NCI-H2081 (cell line): ENCODE results near the gene TMEM171.

ENCODE experiments used
- DNase-seq, 2 experiments: peaks; one replicate each; lab custom pipeline; 2025; lab: John Stamatoyannopoulos, UW

The TMEM171 gene

DNA sequence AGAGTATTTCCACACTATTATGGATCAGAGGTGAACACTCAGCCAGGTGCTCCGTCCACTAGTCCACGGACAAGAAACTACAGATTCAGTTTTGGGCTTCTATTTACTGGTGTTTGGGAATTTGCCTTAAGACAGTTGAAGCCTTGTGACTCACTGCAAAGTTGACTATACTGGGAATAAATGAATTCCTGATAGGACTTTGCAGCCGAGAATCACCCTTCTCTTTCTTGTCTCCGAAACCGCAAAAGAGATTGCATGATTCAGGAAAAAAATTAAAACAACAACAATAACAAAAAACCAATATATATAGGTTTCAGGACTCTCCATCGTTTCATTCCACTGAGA lies 716 bp downstream of the TMEM171 start:
- DNase-seq: no peak

DNA sequence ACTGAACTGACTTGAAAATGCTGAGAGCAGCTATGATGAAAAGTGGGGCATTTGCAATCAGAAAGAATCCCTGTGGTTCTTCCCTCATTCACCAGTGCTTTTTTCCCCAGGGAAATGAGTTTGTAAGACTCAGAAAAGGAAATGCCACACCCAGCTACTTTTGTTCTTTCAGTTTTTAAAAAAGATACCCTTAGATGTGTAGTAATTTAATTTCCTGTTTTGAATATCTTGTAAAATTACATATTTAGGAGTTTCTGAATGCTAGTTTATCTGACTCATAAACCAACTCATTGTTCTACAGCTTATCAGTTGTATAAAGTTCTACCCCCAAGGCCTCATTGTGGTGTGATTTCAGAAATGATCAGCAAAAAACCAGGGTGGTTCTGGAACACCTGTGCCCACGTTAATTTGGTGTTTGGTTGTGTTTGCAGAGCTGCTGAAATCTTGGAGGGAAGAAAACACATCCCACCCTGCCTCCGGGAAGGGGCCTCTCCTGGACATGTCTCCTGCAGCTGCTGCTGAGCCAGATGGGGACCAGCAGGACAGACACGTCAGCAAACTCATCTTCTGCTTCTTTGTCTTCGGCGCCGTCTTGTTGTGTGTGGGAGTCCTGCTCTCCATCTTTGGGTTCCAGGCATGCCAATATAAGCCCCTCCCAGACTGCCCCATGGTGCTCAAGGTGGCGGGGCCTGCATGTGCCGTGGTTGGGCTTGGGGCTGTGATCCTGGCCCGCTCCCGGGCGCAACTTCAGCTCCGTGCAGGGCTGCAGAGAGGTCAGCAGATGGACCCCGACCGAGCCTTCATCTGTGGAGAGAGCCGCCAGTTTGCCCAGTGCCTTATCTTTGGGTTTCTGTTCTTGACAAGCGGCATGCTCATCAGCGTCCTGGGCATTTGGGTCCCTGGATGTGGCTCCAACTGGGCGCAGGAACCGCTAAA lies 2.8 kb downstream of the TMEM171 start:
- no peak for DNase-seq

DNA sequence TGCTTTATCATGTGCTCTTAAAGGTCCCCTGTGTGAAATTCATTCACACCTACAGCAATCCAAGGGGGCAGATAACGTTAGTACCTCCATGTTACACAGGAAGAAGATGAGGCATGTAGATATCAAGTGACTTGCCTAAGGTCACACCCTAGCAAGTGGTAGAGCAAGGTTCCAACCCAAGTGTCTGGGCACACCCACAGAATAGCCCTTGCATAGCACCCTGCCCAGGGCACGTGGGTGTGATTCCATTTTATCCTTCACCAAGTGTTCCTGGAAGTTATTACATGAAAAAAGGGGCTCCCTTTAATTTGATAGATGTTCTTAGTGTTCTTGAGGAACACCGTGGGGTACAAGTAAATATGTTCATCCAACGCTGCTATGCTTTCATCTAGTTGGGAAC lies 4.9 kb downstream of the TMEM171 start:
- DNase-seq: no peak

DNA sequence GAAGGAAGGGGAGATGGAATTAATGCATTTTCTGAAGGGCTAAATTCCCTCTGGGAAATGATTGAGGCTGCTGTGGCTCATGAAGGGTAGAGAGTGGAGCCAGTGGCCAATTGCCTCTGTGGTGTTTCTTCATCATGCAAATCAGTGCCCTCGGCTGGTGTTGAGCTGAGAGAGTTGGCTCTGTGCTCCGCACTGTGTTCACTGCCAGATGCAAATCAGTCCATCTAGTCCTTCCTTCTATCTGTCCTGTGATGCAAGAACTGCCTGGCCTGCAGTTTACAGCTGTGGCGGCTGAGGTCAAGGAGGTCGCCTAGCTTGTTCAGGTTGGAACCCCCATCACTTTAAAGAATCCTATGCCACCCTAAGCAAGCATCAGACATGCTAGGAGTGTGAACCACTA lies 6.0 kb downstream of the TMEM171 start:
- DNase-seq: no peak

DNA sequence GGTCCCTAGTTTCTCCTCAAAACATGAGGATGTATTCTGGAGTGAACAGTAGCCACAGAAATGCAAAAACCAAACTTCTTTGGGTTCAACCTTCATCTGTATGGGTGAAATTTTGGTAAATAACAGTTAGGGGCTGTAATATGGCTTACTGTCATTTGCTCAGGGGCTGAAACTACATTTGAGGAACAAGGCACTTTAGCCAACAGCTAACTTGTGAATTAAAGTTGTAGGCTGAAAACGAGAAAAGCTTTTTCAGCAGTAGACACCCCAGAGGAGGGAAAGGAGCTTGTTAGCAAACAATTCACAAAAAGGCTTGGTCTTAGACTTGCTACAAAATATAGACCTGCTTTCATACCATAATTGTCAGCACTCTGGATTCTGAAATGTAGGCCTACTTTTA lies 6.6 kb downstream of the TMEM171 start:
- DNase-seq: no peak

DNA sequence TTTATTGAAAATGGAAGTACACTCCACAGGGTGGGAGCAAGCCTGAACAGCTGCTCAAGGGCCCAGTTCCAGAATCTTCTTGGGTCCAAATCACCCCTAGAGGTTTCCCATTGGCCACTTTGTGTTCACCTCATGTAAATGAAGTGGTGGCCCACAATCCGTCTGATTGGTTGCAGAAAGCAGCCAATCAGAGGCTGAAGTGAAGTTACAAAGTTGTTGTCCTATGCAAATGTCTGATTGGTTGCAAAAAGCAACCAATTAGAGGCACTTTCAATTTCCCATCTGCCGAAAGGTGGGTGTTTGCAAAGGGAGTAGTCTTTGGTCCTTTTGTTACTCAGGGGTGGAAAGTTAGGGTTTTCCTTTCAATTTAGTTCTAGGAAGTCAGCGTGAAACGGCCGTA lies 8.8 kb downstream of the TMEM171 start:
- no peak for DNase-seq

DNA sequence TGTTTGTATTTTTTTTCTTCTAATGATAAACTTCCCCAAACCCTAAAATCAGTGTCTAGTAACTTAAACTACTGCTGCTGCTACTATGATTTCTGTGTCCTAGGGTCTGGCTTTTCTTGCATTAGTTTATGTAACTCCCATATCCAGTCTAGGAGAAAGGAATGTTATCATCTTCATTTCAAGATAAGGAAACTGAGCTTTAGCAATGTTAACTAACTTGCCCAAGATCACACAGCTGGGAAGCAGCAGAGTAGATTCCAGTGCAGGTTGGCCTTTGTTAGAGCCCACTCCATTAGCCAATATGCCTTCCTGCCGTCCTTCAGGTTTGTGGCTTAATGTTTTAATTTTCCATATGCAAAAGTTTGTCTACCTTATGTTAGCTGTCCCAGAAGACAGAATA lies 10.4 kb downstream of the TMEM171 start:
- no peak for DNase-seq

DNA sequence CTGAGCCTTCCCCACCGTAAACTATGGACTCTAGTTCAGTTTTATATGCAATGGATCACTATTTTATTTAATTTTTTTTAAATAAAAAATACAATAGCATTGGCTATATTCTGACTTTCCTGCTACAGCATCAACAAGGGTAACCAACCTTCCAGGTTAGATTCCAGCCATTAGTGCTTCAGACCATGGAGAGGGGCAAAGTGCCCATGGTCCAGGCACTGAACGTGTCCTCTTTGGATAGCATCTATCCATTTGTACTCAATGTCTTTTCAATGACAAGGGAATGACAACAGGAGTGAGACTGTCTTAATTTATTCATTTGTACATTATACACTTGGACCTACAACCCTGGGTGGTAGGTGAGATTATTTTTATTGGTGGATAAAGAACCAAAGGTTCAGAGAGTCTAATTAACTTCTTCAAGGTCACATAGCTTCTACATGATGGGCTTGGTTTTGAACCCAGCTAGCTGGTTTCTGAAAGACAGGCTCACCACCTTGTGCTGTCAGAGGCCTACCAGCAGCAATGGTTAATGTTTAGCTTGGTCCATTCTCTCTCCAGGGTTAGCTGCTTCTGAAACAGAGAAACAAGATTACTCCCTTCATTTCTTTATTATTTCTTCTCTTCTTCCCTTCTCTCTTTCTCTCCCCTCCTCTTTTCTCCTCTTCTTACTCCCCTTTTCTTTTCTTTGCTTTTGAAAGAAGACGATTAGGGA lies 11.5 kb downstream of the TMEM171 start:
- DNase-seq: no peak

DNA sequence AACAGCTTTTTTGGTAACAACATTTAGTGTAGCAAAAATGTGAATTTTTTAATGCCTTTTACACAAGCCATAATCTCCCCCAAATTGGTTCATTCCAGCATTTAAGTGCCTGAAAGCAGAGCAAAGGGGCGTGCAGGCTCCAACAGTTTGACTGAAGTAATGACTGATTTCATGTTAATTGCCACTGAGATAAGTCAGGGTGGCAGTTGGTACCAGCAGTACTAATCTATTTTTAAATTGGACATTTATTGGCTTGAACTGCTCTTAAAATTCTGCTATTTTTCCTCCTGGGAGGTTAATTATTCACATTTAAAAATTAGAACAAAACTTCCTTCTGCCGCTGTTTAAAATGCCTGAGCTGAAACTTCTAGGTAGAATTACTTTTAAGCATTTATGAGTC lies 12.4 kb downstream of the TMEM171 start:
- DNase-seq: no peak

DNA sequence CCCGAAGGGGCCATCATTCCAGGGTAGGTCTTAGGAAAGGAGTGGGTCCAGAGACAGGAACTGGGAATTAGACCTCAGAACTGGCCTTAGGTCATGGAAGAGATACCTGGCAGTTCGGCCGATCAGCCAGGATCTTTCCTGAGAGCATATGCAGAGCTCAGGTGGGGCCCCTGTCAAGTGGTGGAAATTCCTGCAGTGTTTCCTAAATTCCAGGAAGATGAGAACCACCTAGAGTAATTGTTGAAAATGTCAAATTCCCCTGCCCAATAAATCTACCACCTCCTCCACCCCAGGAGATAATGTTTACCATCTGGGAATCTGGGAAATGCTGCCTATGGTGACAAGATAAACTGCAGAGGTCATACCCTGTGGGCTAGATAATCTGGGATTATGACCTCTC lies 14.6 kb downstream of the TMEM171 start:
- DNase-seq: no peak

DNA sequence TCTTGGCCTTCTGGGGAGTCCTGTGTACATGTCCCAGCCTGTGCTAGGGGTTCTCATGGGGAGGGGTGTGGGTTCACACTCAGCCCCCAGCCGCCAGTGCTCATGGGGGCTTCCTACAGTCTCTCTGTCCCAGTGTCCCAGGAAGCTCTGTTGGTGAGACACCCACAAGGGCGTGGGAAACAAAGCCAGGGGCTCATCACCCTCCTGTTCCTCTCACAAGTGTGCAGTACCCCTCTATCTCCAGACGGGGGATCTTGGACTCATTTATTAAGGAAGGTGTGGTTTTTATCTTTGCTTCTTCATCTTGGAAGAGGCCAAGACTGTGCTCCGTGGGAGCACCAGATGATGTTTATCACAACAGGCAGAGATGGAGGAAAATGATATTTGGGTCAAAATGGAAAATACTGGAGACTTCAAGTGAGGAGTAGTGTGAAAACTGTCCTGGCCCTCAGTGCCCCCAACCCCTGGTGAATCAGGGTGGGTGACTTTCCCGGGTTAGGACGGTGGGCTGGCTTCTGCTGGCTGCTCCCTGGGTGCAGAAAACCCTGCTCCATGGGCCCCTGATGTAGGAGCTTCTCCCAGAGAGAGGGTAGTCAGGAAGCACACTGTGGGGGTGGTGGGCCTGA lies 15.2 kb downstream of the TMEM171 start:
- DNase-seq: peak in 1 of 2 experiments; percentile 11

DNA sequence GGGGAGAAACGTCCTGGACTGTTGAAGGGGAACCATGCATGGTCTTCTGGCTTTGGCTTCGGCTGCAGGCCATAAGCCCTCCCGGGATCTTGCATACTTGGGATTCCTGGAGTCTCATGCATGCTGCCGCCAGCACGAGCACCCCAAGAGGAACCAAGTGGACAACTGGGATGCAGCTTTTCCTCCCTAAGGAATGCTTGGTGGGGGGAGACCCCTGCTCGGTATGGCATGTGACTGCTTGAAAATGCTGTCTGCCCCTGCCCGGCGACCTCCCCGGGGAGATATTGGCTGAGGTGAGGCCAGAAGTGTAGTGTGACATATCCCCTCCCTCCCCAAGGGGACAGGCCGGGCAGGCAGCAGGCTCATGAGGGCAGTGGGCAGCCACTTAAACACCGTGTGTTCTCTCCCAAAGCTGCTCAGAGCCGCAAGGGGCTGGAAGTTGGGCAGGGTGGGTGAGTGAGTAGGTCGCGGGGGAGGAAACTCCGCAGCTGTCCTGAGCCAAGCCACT lies 15.7 kb downstream of the TMEM171 start:
- no peak for DNase-seq

DNA sequence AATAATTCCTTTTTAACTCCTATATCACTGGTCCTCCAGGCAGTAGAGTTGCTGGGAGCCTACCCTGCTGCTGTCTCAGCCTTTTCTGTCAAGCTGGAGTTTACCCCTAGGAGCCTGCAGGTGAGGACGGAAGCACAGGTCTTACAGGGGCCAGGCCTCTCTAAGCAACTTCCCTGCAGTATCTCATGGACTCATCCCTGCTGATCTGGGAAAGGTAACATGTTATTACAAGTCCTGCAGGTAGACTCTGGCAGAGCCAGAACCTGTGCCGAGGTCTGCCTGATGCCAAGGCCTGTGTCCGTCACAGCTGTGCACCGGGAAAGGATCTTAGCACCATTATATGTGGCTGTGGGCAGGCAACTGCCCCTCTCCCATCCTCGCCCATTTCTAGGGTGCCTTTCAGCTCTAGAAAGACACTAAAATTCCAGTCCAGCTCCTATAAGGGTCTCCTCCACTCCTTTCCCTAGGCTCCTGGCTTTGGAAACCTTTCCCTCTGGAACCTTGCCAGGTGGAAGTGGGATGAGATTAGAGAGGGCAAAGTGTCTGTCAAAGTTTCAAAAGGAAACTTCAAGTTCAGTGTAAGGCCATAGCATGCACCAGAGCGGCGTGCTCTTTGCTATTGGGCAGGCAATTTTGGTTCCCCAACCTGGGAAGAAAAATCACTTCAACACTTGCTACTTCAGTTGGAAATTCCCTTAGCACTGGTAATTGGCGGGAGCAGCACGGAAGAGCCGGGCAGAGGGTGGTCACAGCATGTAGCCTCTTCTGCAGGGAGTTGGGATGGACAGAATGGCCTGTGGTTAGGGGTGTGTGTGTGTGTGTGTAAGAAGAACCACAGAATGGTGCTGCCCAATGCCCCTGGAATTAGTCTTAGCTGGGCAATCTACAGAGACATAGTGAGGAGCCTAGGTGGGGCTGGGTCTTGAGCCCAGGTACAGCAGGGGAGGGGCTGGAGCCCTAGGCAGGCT lies 17.5 kb downstream of the TMEM171 start:
- DNase-seq: no peak

DNA sequence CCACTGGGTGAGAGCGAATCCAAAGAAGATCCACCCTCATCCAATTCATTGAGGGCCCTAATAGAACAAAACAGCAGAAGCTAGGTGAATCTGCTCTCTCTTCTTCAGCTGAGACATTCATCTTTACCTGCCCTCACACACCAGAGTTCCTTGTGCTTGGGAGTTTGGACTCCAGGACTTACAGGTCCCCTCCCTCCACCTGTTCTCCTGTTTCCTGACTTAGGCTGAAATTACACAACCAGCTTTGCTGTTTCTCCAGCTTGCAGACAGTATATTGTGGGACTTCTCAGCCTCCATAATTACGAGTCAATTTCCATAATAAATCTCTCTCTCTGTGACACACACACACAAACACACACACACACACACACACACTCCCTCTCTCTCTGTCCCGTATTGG lies 19.1 kb downstream of the TMEM171 start:
- DNase-seq: no peak

DNA sequence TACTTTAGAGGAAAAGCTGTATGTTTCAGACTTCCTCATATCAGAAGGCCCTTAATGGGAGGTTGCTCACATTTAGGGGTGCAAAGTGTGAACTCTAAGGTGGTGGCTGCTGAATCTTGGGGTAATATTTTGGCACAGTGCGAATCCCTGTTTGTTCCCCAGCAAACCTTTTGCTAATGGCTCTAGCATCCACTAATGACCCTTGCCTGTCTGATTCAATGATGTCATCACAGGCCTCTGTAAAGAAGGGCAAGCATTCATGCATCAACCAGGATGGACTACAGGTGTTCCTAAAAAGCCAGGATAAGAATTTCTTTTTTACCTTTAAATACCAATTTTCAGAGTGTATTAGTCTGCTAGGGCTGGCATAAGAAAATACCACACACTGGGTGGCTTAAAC lies 20.4 kb downstream of the TMEM171 start:
- DNase-seq: no peak

DNA sequence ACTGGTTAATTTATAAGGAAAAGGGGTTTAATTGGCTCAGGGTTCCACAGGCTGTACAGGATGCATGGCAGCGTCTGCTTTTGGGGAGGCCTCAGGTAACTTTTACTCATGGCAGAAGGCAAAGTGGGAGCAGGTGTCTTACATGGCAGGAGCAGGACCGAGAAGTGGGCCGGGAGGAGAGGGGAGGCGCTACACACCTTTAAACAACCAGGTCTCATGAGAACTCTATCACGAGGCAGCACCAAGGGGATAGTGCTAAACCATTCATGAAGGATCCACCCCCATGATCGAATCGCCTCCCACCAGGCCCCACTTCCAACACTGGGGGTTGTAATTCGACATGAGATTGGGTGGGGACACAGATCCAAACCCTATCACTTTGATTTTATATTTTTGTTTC lies 21.7 kb downstream of the TMEM171 start:
- no peak for DNase-seq

DNA sequence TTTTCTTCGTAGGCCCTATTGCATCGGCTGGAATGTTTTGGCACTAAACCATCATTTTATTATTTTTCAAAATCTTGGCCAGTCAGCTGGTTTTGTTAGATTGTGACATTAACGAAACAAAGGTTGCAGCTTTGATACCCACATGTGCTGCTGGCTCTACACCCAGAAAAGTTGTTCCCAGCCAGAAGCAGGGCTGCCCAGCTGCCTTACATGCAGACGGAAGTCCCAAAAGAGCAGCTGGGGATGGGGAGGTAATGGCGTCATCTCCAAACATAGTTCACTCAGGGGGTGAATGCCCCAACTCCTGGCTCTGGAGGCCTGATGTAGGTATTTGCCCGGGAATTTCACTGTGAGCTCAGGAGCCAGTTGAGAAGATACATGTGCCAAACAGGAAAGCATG lies 23.3 kb downstream of the TMEM171 start:
- no peak for DNase-seq

DNA sequence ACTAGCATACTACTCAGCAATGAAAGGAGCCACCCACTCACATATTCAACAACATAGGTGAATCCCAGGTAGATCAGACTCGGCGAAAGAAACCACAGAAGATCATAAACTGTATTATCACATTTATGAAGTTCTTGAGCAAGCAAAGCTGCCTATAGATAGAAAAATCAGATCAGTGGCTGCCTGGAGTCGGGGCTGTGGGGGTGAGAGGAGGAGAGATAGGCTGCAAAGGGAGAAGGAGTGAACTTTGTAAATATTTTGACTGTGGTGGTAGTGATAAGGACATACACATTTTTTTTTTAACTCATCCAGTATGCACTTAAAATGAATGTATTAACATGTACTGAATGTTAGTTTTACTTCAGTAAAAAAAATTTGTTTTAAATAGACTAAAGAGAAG lies 29.2 kb downstream of the TMEM171 start:
- DNase-seq: no peak

DNA sequence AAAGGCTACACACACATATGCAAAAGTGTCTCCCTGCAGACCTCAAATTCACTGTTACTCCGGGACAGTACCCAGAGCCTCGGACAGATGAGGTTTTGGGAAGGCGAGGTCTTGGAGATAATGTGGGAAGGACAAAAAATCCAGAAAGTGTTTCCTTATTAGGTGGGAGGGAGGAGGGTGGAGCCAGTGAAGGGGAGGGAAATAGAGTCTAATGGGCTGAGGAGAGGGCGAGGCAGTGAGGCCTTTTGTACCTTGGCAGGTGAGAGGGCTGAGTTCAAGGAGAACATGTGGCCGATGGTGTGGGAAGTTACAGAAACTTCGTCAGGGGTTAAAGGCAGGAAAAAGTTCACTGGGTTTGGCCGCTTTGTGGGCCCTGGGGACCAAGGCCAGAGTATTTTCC lies 30.5 kb downstream of the TMEM171 start:
- DNase-seq: no peak

DNA sequence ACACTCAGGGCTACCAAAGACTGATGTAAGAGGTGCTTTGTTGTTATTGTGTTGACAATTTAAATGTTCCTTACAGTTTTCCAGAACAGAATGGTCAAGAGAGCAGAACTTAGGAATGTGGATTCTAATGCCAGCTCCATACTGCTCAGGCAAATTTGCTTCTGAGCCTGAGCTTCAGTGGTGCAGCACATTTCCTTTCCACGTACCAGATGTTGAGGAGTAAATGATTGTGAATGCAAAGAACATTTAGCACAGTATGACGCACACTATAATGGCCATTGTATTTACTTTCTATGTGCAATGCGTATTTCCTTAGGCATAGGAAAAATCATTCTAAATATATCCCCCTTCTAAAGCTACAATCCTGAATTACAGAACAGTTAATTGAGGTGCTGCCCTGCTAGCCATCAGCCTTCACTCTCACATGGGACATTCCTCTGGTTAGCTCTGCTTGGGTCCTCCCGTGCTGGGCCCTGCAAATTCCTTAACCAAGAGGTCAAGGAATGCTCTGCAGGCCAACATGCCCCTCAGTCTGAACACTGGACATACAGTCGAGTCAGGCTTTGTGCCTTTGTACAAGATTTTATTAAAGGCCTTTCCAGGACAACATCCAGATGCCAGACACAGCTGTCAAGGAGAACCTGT lies 31.5 kb downstream of the TMEM171 start:
- peak in 1 of 2 experiments; percentile 2 for DNase-seq
